OCI-LY3 (cell line): ENCODE measurements around the gene GABARAP.
A peak's percentile ranks its signal among the peaks of the same experiment; 100 is the strongest.

Experiments used
- H2AFZ ChIP-seq: fragments of 200-600, 300-600 bp; shearing (Covaris generic); 2 replicates; pipeline ENCODE4 v1.6.0; 2014; ENCODE audit warnings: antibody characterized with exemption, low read depth, low read length
- H3K27ac ChIP-seq: fragments of 200-600, 300-600 bp; sonication (generic); 2 replicates; pipeline ENCODE4 v1.5.1; 2014; ENCODE audit warnings: mild to moderate bottlenecking, low read length, moderate library complexity, mixed read lengths
- H3K27me3 ChIP-seq: fragments of 200-600, 300-600 bp; sonication (generic); 2 replicates; pipeline ENCODE4 v1.6.1; 2014; ENCODE audit warnings: low read depth, low read length, mixed read lengths
- H3K36me3 ChIP-seq: fragments of 200-600, 300-600 bp; sonication (generic); replicated peaks from 2 replicates; pipeline ENCODE3; 2014; ENCODE audit warnings: low read depth, low read length, mixed read lengths
- H3K4me1 ChIP-seq: fragments of 300-600, 200-600 bp; sonication (generic); 2 replicates; pipeline ENCODE4 v1.6.1; 2014; ENCODE audit warnings: low read length, mixed read lengths
- H3K4me2 ChIP-seq: fragments of 200-600, 300-600 bp; sonication (generic); 2 replicates; pipeline ENCODE4 v1.6.1; 2014; ENCODE audit warnings: low read length, mixed read lengths
- H3K4me3 ChIP-seq: fragments of 300-600, 200-600 bp; sonication (generic); 2 replicates; pipeline ENCODE4 v1.5.1; 2014; ENCODE audit warnings: antibody characterized with exemption, mild to moderate bottlenecking, low read length, moderate library complexity
- H3K79me2 ChIP-seq: fragments of 300-600, 200-600 bp; shearing (Covaris generic); 2 replicates; pipeline ENCODE4 v1.6.1; 2014; ENCODE audit warnings: mild to moderate bottlenecking, low read length, mixed read lengths
- H3K9ac ChIP-seq: fragments of 300-600, 200-600 bp; shearing (Covaris generic); 2 replicates; pipeline ENCODE4 v1.6.0; 2014; ENCODE audit warnings: mild to moderate bottlenecking, low read length, moderate library complexity
- H3K9me3 ChIP-seq: fragments of 200-600, 300-600 bp; shearing (Covaris generic); 2 replicates; pipeline ENCODE4 v1.6.1; 2014; ENCODE audit warnings: low read length, mixed read lengths; ENCODE audit not compliant: insufficient read depth
- H4K20me1 ChIP-seq: fragments of 200-600, 300-600 bp; sonication (generic); 2 replicates; pipeline ENCODE4 v1.6.1; 2016; ENCODE audit warnings: low read length, mixed read lengths; ENCODE audit not compliant: insufficient read depth
- EZH2phosphoT487 ChIP-seq: fragments of 200-600 bp; shearing (Covaris generic); IDR thresholded peaks from 2 replicates; pipeline ENCODE4 v1.6.1; 2018; ENCODE audit warnings: antibody characterized with exemption, mixed run types, low read depth
- TF ChIP-seq, protein P1 (sequence below): fragments of 200-600, 300-600 bp; sonication (generic); IDR thresholded peaks from 2 replicates; pipeline ENCODE4 v1.5.1; 2014; ENCODE audit warnings: antibody characterized with exemption, low read length, low read depth

GABARAP gene

DNA sequence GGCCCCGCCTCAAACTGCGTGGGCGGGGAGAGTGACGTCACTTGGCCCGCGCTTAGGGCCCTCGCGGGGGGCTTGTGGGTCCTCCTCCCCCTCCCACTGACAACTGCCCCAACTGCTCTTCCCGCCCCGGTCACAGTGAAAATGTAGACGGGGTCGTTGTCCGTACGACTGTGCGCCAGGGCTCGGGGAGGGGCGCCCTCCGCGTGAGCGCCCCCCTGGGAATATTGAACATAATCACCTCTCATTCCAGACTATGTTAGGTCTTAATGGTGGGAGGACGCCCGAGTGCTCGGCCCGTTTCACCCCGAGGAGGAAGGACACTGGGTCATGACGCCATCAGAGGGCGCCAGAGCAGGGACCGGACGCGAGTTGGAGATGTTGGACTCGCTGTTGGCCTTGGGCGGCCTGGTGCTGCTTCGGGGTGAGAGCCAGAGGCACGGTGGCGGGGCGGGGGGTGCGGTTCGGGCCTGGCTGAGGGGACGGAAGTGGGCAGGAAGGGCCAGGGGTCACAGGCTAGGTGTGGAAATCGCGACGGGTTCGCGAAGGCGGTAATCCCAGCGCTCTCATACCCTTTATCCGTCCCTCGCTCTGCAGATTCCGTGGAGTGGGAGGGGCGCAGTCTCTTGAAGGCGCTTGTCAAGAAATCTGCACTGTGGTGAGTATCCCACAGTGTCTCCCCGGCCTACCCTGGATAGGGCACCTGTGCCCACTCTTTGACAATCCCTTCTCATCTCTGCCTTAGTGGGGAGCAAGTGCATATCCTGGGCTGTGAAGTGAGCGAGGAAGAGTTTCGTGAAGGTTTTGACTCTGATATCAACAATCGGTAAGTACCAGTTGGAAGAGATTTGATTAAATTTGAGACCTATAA lies 10.2 kb upstream of the GABARAP start, which contains the start of gene ELP5:
ELP5 (plus strand) TSS at position 40 of the 868 bp plus-strand sequence; CDS start at position 376, 336 bp downstream.
- no peaks in the 10 kb centered on the region for H3K9me3 ChIP-seq
- H3K4me2 ChIP-seq: peak within 1 kb of the TSS; percentile 98
- peaks cover 53% of the 10 kb centered on the region for H3K79me2 ChIP-seq
- no peaks in the 10 kb centered on the region for H3K27me3 ChIP-seq
- H3K36me3 ChIP-seq: peaks cover 16% of the 10 kb centered on the region
- peaks cover 8% of the 10 kb centered on the region for H4K20me1 ChIP-seq
- H3K4me1 ChIP-seq: peaks cover 16% of the 10 kb centered on the region
- no peak for TF ChIP-seq EZH2phosphoT487
- TF ChIP-seq, protein P1, sequence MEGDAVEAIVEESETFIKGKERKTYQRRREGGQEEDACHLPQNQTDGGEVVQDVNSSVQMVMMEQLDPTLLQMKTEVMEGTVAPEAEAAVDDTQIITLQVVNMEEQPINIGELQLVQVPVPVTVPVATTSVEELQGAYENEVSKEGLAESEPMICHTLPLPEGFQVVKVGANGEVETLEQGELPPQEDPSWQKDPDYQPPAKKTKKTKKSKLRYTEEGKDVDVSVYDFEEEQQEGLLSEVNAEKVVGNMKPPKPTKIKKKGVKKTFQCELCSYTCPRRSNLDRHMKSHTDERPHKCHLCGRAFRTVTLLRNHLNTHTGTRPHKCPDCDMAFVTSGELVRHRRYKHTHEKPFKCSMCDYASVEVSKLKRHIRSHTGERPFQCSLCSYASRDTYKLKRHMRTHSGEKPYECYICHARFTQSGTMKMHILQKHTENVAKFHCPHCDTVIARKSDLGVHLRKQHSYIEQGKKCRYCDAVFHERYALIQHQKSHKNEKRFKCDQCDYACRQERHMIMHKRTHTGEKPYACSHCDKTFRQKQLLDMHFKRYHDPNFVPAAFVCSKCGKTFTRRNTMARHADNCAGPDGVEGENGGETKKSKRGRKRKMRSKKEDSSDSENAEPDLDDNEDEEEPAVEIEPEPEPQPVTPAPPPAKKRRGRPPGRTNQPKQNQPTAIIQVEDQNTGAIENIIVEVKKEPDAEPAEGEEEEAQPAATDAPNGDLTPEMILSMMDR: peak; percentile 38
- H3K9ac ChIP-seq: peak within 1 kb of the TSS; percentile 98
- H2AFZ ChIP-seq: peak within 1 kb of the TSS; percentile 75
- H3K27ac ChIP-seq: peak within 1 kb of the TSS; percentile 94
- H3K4me3 ChIP-seq: peak within 1 kb of the TSS; percentile 98

DNA sequence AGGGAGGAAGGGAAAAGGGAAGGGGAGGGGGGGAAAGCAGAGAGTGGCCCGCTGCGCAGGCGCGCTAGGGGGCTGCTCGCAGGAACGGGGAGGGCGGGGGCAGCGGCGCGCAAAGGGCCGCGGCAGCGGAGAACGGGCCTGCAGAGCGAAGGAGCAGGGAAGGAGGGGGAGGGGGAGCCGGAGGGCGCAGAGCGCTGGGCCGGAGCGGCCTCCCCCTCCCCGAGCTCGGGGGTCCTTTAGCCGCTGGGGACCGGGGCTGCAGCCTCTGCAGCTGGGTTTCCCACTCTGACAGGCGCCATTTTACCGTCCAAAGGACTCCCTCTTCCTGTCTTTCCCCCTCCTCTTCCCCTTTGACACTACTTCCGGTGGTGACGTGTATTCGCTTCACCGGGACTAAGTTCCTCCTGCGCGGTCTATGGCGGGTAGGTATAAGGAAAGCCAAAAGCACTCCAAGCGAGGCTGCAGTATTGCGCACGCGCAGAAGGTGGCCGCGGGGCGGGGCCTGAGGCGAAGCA lies 9.5 kb upstream of the GABARAP start, which contains the start of gene CTDNEP1:
CTDNEP1 (minus strand) TSS at position 74 of the 515 bp plus-strand sequence. CDS start 438 bp downstream, outside the sequence.
- peak within 1 kb of the TSS; percentile 75 for H2AFZ ChIP-seq
- H3K4me2 ChIP-seq: peak within 1 kb of the TSS; percentile 98
- H3K9ac ChIP-seq: peak within 1 kb of the TSS; percentile 98
- H4K20me1 ChIP-seq: peaks cover 8% of the 10 kb centered on the region
- H3K79me2 ChIP-seq: peaks cover 59% of the 10 kb centered on the region
- peaks cover 16% of the 10 kb centered on the region for H3K36me3 ChIP-seq
- H3K9me3 ChIP-seq: no peaks in the 10 kb centered on the region
- peak within 1 kb of the TSS; percentile 94 for H3K27ac ChIP-seq
- H3K4me3 ChIP-seq: peak within 1 kb of the TSS; percentile 98
- no peak for TF ChIP-seq EZH2phosphoT487
- TF ChIP-seq, protein P1: no peak
- no peaks in the 10 kb centered on the region for H3K27me3 ChIP-seq
- H3K4me1 ChIP-seq: peaks cover 16% of the 10 kb centered on the region

DNA sequence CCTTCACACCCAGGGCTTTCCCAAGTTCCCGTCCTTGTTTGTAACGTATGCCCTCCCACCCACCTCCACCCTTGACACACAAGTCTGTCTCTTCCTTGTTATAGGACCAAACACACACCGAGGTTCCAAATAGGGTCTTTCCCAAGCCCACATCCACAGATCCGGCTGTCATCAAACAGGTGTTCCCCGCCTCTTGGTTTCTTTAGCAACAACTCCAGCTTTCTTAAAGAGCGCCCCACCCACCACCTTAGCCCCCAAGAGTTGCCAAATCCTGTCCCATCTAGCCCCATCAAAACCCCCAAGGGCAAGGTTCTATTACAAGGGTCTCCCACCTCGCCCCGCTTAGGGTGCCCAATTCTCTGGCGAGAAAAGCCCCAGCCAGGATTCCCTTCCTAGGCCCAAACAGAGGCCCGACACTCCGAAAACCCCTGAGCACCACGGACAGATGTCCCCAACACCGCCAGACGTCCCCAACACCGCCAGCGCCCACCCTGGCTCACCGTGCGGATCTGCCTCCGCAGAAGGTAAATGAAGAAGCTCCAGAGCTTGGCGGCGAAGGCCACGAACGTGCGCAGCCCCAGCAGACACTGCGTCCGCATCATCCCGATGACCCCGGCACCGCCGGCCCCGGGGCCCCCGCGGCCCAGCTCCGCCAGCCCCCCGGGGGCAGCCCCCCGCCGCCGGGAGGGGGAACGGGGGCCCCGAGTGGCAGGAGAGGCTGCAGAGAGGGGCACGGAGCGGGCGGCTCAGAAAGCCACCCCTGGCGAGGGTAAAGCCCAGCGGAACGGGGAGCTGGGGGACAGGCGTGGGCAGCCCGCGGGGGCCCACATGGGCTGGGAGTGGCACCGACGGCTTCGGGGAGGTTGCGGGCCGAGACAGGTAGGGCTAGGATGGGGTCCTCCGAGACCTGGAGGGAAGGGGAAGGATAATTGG lies 8.7 kb upstream of the GABARAP start:
- peaks cover 16% of the 10 kb centered on the region for H3K36me3 ChIP-seq
- H4K20me1 ChIP-seq: peaks cover 8% of the 10 kb centered on the region

More for the DNA sequence above, 8.7 kb upstream of the GABARAP start:
- peak overlapping the region; percentile 94 for H3K27ac ChIP-seq
- H3K27me3 ChIP-seq: no peaks in the 10 kb centered on the region
- H3K9me3 ChIP-seq: no peaks in the 10 kb centered on the region
- no peak for TF ChIP-seq EZH2phosphoT487
- TF ChIP-seq, protein P1: no peak
- no peak overlapping the region for H2AFZ ChIP-seq
- H3K9ac ChIP-seq: peak overlapping the region; percentile 98
- H3K4me1 ChIP-seq: peaks cover 16% of the 10 kb centered on the region
- peak overlapping the region; percentile 98 for H3K4me3 ChIP-seq
- H3K79me2 ChIP-seq: peaks cover 67% of the 10 kb centered on the region
- H3K4me2 ChIP-seq: peak overlapping the region; percentile 95
